B cell (primary cell): ENCODE measurements around the gene GLRX5. TPM values are rescaled to one million over a fixed set of nuclear protein-coding genes. Genes with fewer than 3 reads are reported as not detected.

Experiments used
- ATAC-seq: fragments of 200-7000 bp; cut with Tn5 transposase; one replicate; pipeline ENCODE4 v1.10.0; 2021; ENCODE audit warnings: low read depth, mild to moderate bottlenecking, moderate number of reproducible peaks, moderate library complexity
- CTCF ChIA-PET: fragments of 350-600 bp; sonication (Branson Sonifier 250); formaldehyde crosslinking; loops from one replicate; lab custom pipeline; 2021; ENCODE audit warnings: antibody characterized with exemption, inconsistent platforms; lab: Charles Lee
- POLR2A ChIA-PET: fragments of 350-600 bp; sonication (Branson Sonifier 250); formaldehyde crosslinking; loops from one replicate; lab custom pipeline; 2021; ENCODE audit warnings: antibody characterized with exemption; lab: Charles Lee
- DNase-seq: peaks from one replicate; pipeline ENCODE4 v3.0.0; 2013
- H2AFZ ChIP-seq: 2 replicates; pipeline ENCODE4 v1.6.1; 2012; ENCODE audit warnings: mild to moderate bottlenecking, low read depth, low read length; ENCODE audit not compliant: insufficient read depth, poor library complexity, severe bottlenecking
- H3K27ac ChIP-seq, 2 donors: 1 replicate in 1 of 2; 2 replicates in 1 of 2; pipeline ENCODE4 v1.5.1; 2012 to 2013; ENCODE audit warnings: low read length in 2 of 2, mild to moderate bottlenecking in 2 of 2, moderate library complexity in 1 of 2
- H3K27me3 ChIP-seq, 4 experiments: fragments of 200-600 bp in 1 of 4; sonication (generic) in 1 of 4; replicated peaks in 1 of 4; 1 replicate in 2 of 4; 2 replicates in 2 of 4; pipeline versions ENCODE4 v1.6.1 to v1.7.0; 2013 to 2016; ENCODE audit warnings: low read length in 3 of 4, mild to moderate bottlenecking in 2 of 4, mixed read lengths in 1 of 4, moderate library complexity in 1 of 4; ENCODE audit not compliant: insufficient read depth in 4 of 4, control insufficient read depth in 3 of 4; ENCODE audit errors: control extremely low read depth in 1 of 4
- H3K36me3 ChIP-seq, 2 experiments: replicated peaks in 1 of 2; 1 replicate in 1 of 2; 2 replicates in 1 of 2; pipeline versions ENCODE4 v1.6.1 to v1.7.1; 2013; ENCODE audit warnings: low read length in 1 of 2; ENCODE audit not compliant: insufficient read depth in 2 of 2, control insufficient read depth in 1 of 2; ENCODE audit errors: control extremely low read depth in 1 of 2, extremely low read depth in 1 of 2
- H3K4me1 ChIP-seq, 2 donors: fragments of 200-600 bp in 1 of 2; sonication (generic) in 1 of 2; 1 replicate in 1 of 2; 2 replicates in 1 of 2; pipeline versions ENCODE4 v1.5.1 to v1.6.1; 2013 to 2017; ENCODE audit warnings: low read length in 2 of 2; ENCODE audit not compliant: control insufficient read depth in 2 of 2, insufficient read depth in 2 of 2
- H3K4me2 ChIP-seq: replicated peaks from 2 replicates; pipeline ENCODE3; 2012; ENCODE audit warnings: mild to moderate bottlenecking, low read depth, low read length; ENCODE audit not compliant: poor library complexity, severe bottlenecking
- H3K4me3 ChIP-seq, 5 experiments: fragments of 200-600 bp in 1 of 5; sonication (generic) in 1 of 5; 1 replicate in 3 of 5; 2 replicates in 2 of 5; pipeline versions ENCODE4 v1.5.1 to v1.7.0; 2011 to 2016; ENCODE audit warnings: low read length in 4 of 5, mild to moderate bottlenecking in 4 of 5, low read depth in 2 of 5, control low read depth in 1 of 5, moderate library complexity in 1 of 5; ENCODE audit not compliant: insufficient read depth in 1 of 5; ENCODE audit errors: control extremely low read depth in 1 of 5, extremely low read depth in 1 of 5
- H3K79me2 ChIP-seq: fragments of 200-600 bp; sonication (generic); one replicate; pipeline ENCODE4 v1.6.0; 2016; ENCODE audit warnings: low read length; ENCODE audit not compliant: control insufficient read depth, insufficient read depth
- H3K9ac ChIP-seq: fragments of 200-600 bp; sonication (generic); 2 replicates; pipeline ENCODE4 v1.6.1; 2017; ENCODE audit warnings: mild to moderate bottlenecking, low read length, moderate library complexity
- H3K9me3 ChIP-seq, 3 donors: one replicate each; pipeline versions ENCODE4 v1.6.1 to v1.7.1; 2013; ENCODE audit warnings: low read length in 2 of 3; ENCODE audit not compliant: control insufficient read depth in 2 of 3, insufficient read depth in 1 of 3; ENCODE audit errors: control extremely low read depth in 1 of 3
- H4K20me1 ChIP-seq: 2 replicates; pipeline ENCODE4 v1.6.0; 2012; ENCODE audit warnings: mild to moderate bottlenecking, low read length; ENCODE audit not compliant: insufficient read depth, control insufficient read depth, poor library complexity, severe bottlenecking
- H3K27ac Mint-ChIP-seq: one replicate; pipeline ENCODE4 v1.8.0; 2021; ENCODE audit warnings: mixed read lengths
- H3K27me3 Mint-ChIP-seq: one replicate; pipeline ENCODE4 v1.8.0; 2021; ENCODE audit warnings: mixed read lengths
- H3K4me1 Mint-ChIP-seq: one replicate; pipeline ENCODE4 v1.8.0; 2021; ENCODE audit warnings: mixed read lengths
- H3K4me3 Mint-ChIP-seq: one replicate; pipeline ENCODE4 v1.8.0; 2021; ENCODE audit warnings: mixed read lengths
- H3K9me3 Mint-ChIP-seq: one replicate; pipeline ENCODE4 v1.8.0; 2022; ENCODE audit warnings: mixed read lengths; ENCODE audit not compliant: insufficient read depth
- EZH2 ChIP-seq: IDR thresholded peaks from 2 replicates; pipeline ENCODE4 v1.6.1; 2012; ENCODE audit warnings: borderline replicate concordance, low read depth, mild to moderate bottlenecking, moderate library complexity, low read length; ENCODE audit not compliant: insufficient read depth, poor library complexity, severe bottlenecking
- WGBS: methylation state at CpG from one replicate; pipeline ENCODE4 v1.1.5; 2013; ENCODE audit warnings: missing lambda C conversion rate; ENCODE audit not compliant: insufficient coverage; 5-methylcytosine and 5-hydroxymethylcytosine counted together
- intact Hi-C: fragments of 100-400 bp; cut with micrococcal nuclease; formaldehyde crosslinking; loops from one replicate; pipeline ENCODE4 v1.10.0; 2022
- polyA plus RNA-seq: library from polyadenylated mRNA; depleted of rRNA; stranded (reverse); fragments of >200 nt; gene quantifications from 2 replicates; pipeline ENCODE4 v1.2.3, GENCODE V29; 2012
- total RNA-seq, 2 donors: library from RNA; stranded (reverse); fragments of 120-200 nt in 1 of 2; gene quantifications; 1 replicate in 1 of 2; 2 replicates in 1 of 2; pipeline versions ENCODE4 v1.2.3 to v1.2.4, GENCODE V29; 2013 to 2022
- TF ChIP-seq, protein P1 (sequence below): fragments of 200-600 bp; IDR thresholded peaks from one replicate; pipeline ENCODE4 v1.8.0; 2022; ENCODE audit warnings: antibody characterized with exemption, mild to moderate bottlenecking

Gene GLRX5
- total and polyA plus RNA-seq, 2 donors (not counting 1 experiment from before 2014, with no cell fraction given), result 7.8 to 18.4 TPM

DNA sequence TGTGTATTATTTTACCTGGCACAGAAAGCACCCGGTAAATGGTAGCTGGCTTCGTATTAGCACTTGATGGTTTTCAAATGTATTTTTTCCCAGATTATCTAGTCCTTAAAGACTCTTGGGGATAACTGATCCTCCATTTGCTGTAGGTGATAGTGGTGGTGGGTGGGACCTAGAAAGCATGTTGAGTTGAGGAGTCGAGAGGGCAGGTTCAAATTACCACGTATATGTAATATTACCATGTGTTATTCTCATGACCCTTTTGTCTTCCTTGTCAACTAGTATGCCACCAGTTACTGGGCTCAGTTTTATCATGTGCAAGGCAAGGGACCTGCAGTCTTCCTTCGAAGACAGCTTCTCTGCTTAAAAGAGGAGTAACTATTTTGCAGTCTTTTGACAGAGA, 1.8 kb downstream of the GLRX5 start:
- Histone ChIP-seq H3K79me2 (peaks cover 89% of the 10 kb centered on the region), H2AFZ (no peak overlapping the region), H3K27me3 (no peaks in the 10 kb centered on the region), H3K4me3 (no peak overlapping the region), H3K27ac (no peak overlapping the region), H4K20me1 (peaks cover 25% of the 10 kb centered on the region), H3K4me1 (peaks cover 23 to 36% of the 10 kb centered on the region in 2 donors), H3K9me3 (no peaks in the 10 kb centered on the region), H3K36me3 (no peaks in the 10 kb centered on the region), H3K4me2 (peak overlapping the region; percentile 94), H3K9ac (no peak overlapping the region)
- Mint-ChIP-seq H3K27me3 (no peaks in the 10 kb centered on the region), H3K27ac (no peak overlapping the region), H3K4me3 (peak overlapping the region; percentile 27), H3K9me3 (no peaks in the 10 kb centered on the region), H3K4me1 (peaks cover 56% of the 10 kb centered on the region)
- intact Hi-C loops, result loop anchor here (10.0 kb wide), 2 partner anchors 272 to 1258 kb away; partner anchors contain the start of gene VRK1
- TF ChIP-seq, protein P1, sequence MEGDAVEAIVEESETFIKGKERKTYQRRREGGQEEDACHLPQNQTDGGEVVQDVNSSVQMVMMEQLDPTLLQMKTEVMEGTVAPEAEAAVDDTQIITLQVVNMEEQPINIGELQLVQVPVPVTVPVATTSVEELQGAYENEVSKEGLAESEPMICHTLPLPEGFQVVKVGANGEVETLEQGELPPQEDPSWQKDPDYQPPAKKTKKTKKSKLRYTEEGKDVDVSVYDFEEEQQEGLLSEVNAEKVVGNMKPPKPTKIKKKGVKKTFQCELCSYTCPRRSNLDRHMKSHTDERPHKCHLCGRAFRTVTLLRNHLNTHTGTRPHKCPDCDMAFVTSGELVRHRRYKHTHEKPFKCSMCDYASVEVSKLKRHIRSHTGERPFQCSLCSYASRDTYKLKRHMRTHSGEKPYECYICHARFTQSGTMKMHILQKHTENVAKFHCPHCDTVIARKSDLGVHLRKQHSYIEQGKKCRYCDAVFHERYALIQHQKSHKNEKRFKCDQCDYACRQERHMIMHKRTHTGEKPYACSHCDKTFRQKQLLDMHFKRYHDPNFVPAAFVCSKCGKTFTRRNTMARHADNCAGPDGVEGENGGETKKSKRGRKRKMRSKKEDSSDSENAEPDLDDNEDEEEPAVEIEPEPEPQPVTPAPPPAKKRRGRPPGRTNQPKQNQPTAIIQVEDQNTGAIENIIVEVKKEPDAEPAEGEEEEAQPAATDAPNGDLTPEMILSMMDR, result no peak
- no peak for TF ChIP-seq EZH2
- no peak for ATAC-seq
- CTCF ChIA-PET, result interaction anchor here (1.8 to 7.3 kb wide), 5 partner anchors 9 to 109 kb away, joined by 7 to 65 read pairs (median 14); no protein-coding TSS in a partner anchor
- POLR2A ChIA-PET, result no interaction called here
- WGBS, result 50% methylated on average over 1 of the region's 5 CpGs
- DNase-seq, result no peak

DNA sequence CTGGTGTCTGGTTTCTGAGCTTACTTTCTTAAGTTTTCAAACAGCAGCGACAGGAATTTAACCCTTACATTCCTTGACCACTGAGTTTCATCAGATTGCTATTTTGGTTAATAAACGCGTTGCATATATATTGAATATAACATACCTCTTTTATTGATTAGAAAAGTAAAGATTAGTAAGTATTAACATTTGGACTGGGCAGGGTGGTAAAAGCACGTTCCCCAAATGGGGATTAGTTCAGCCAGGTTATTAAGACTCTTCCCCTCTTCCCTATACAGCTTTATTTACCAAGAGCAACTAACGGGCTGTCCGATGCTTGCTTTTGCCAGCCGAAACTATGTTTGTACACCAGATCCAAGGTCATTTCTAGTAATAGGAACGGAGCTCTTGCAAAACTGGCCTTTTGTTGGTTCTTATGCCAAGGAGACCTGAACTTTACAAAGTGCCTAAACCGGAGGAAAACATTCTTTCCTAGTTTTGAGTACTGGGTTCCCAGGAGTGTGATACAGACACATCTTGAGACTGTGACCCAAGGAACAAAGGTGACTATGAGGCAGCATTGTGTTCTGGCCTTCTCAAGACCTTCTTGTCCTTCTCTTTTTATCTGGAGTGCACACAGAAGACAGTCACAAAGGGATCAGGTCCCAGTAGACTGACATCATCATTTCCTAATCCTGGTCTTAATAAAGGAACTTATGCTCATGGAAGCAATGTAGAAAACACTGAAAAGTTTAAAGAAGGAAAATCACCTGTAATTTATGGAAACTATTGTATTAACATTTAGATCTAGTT, 2.6 kb downstream of the GLRX5 start:
- TF ChIP-seq, protein P1, result no peak
- TF ChIP-seq EZH2, result no peak
- DNase-seq (no peak), ATAC-seq (no peak)
- intact Hi-C loops, result loop anchor here (10.0 kb wide), 2 partner anchors 273 to 1257 kb away; partner anchors contain the start of gene VRK1
- Mint-ChIP-seq H3K9me3 (no peaks in the 10 kb centered on the region), H3K4me1 (peaks cover 49% of the 10 kb centered on the region), H3K27ac (no peak overlapping the region), H3K27me3 (no peaks in the 10 kb centered on the region), H3K4me3 (no peak overlapping the region)
- POLR2A ChIA-PET, result no interaction called here
- H3K27ac ChIP-seq, result no peak overlapping the region
- no peaks in the 10 kb centered on the region for H3K36me3 ChIP-seq
- no peak overlapping the region for H3K9ac ChIP-seq
- H3K9me3 ChIP-seq, result no peaks in the 10 kb centered on the region
- CTCF ChIA-PET, result interaction anchor here (1.8 to 7.3 kb wide), 5 partner anchors 10 to 110 kb away, joined by 7 to 65 read pairs (median 14); no protein-coding TSS in a partner anchor
- peaks cover 86% of the 10 kb centered on the region for H3K79me2 ChIP-seq
- H3K4me1 ChIP-seq, result peaks cover 23 to 30% of the 10 kb centered on the region in 2 donors
- H3K27me3 ChIP-seq, result no peaks in the 10 kb centered on the region
- no peak overlapping the region for H3K4me3 ChIP-seq
- H2AFZ ChIP-seq, result no peak overlapping the region
- WGBS, result 98% methylated on average over 4 of the region's 9 CpGs
- no peak overlapping the region for H3K4me2 ChIP-seq
- peaks cover 25% of the 10 kb centered on the region for H4K20me1 ChIP-seq
